ENCODE measurements around the gene C6orf132. TPM values are rescaled to one million over a fixed set of nuclear protein-coding genes. Genes with fewer than 3 reads are reported as not detected.

The C6orf132 gene
- total and polyA plus RNA-seq, 2 of the 8 experiments (the other 6 are each of a cell fraction or from before 2014, with no cell fraction given): 31.5 to 64.0 TPM

- TF ChIP-seq ATF3 (IDR thresholded peaks at IDR 0.05; ENCODE audit: insufficient read depth, low read depth, low read length): no peak
- TF ChIP-seq BCL11A (IDR thresholded peaks at IDR 0.05; ENCODE audit: low read depth in 2 of 2, low read length in 2 of 2): no peak
- no peak for TF ChIP-seq MAFK (IDR thresholded peaks at IDR 0.05; ENCODE audit: low read depth, low read length)
These were observed 39.7 kb upstream of the C6orf132 start (continued) for GRCh38 chr6:42182101-42182500.

Data from H1 (cell line).